Ovary (tissue), 9 donors: ENCODE measurements around the gene CTBP2. TPM values are rescaled to one million over a fixed set of nuclear protein-coding genes. Genes with fewer than 3 reads are reported as not detected.

ENCODE experiments used
- DNase-seq, 5 donors: peaks; one replicate each; pipeline ENCODE4 v3.0.0-alpha.2; 2019 to 2020
- H3K27ac ChIP-seq, 2 donors: fragments of 200-600 bp; one replicate each; pipeline versions ENCODE4 v1.5.1 to v1.8.0; 2019 to 2022
- H3K27me3 ChIP-seq: fragments of 200-600 bp; one replicate; pipeline ENCODE4 v1.8.0; 2022
- H3K36me3 ChIP-seq: fragments of 200-600 bp; sonication (generic); one replicate; pipeline ENCODE4 v1.5.1; 2019
- H3K4me1 ChIP-seq: one replicate; pipeline ENCODE4 v1.8.1; 2013; ENCODE audit warnings: mild to moderate bottlenecking, moderate library complexity; ENCODE audit not compliant: insufficient read depth
- H3K4me3 ChIP-seq: fragments of 200-600 bp; sonication (generic); one replicate; pipeline ENCODE4 v1.5.1; 2017
- H3K9me3 ChIP-seq, 2 donors: fragments of 200-600 bp in 1 of 2; sonication (generic) in 1 of 2; one replicate each; pipeline versions ENCODE4 v1.5.1 to v1.8.1; 2013 to 2019; ENCODE audit warnings: mild to moderate bottlenecking in 1 of 2, moderate library complexity in 1 of 2
- EP300 ChIP-seq: sonication (generic); formaldehyde crosslinking; IDR thresholded peaks from one replicate; pipeline ENCODE4 v1.6.1; 2017; ENCODE audit warnings: antibody characterized with exemption
- POLR2A ChIP-seq: fragments of 450-650 bp; IDR thresholded peaks from one replicate; pipeline ENCODE4 v1.6.1; 2017; ENCODE audit warnings: antibody characterized with exemption, mild to moderate bottlenecking, moderate library complexity
- WGBS, 3 donors: extraction: QIAGEN DNeasy Blood & Tissue Kit in 1 of 3; methylation state at CpG; one replicate each; pipeline versions ENCODE4 v1.1.5 to v1.1.7; 2013 to 2017; 5-methylcytosine and 5-hydroxymethylcytosine counted together
- intact Hi-C, 4 donors: fragments of 100-400 bp; cut with DNase I; formaldehyde crosslinking; loops; one replicate each; pipeline versions ENCODE4 v1.11.0 to v1.15.1; 2022 to 2023
- polyA plus RNA-seq, 2 donors: library from polyadenylated mRNA; stranded (reverse); fragments of 200-250 nt in 1 of 2; fragments of 350-450 nt in 1 of 2; fragmentation: Illumina TruSeq in 1 of 2; extraction: RNeasy Lipid Tissue Mini Kit (QIAGEN cat#74804) in 1 of 2; gene quantifications; one replicate each; pipeline ENCODE4 v1.2.3, GENCODE V29; 2013 to 2014
- total RNA-seq, 7 donors: library from RNA; depleted of rRNA in 2 of 7; stranded (reverse); fragments of >200 nt in 2 of 7; fragmentation: NEBNext Ultra II Directional in 3 of 7; extraction: Animal tissue kit (Norgen Biotek cat#: 25700) in 3 of 7; gene quantifications; one replicate each; pipeline versions ENCODE4 v1.1.0 to v1.2.4, GENCODE V29; 2016 to 2023
- TF ChIP-seq, protein P1 (sequence below), 3 donors: fragments of 450-650 bp in 2 of 3; fragments of 200-600 bp in 1 of 3; IDR thresholded peaks; one replicate each; pipeline versions ENCODE4 v1.5.1 to v1.8.0; 2016 to 2022; ENCODE audit warnings: antibody characterized with exemption in 3 of 3, mild to moderate bottlenecking in 1 of 3
- donor health status: DM: no; HTN: no; CAD: no; lungs with moderate emphysema.
- donor health status: DM: no; HTN: no; CAD: no.
- donor health status: Bipolar disorder and iron deficiency.
- donor health status: DM: yes; HTN: yes; CAD: no.
- donor health status: DM: no; HTN: no; CAD: no.
- donor health status: DM: yes; HTN: yes; CAD: no.

The CTBP2 gene
- total and polyA plus RNA-seq, 9 donors = 25.3 to 107 (median 69.5) TPM

DNA sequence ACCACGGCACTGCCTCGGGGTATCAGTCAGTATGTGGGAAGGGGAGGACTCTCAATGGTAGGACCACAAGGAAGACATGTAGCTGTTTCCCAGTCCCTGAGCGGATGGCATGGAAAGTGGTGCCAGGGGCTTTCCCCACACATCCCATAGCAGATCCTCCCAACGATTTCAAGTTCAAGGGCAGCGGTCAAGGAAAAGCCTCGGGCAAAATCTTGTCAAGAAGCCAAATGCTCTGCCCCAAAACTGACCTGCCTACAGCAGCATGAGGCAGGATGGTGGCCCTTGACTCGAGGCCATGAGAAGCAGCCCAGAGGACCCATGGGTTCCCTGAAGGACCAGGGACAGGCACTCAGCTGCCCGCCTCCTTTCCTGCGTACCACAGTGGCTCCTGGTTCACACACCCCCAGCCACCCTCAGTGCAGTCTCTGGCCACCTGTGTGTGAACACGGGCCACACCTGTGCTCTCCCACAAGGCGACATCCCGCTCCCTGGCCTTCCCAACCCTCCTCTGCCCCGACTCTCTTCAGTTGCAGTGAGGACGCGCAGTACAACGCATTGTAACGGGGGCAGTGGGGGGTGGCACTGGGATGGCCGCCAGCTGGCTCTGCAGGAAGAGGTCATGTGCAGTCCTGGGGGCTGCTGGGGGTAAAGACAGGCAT is 43.6 kb downstream of the CTBP2 start:
- Histone ChIP-seq H3K4me1 (peaks cover 56% of the 10 kb centered on the region), H3K4me3 (no peak overlapping the region), H3K27ac (peak overlapping the region; percentile 39 to 71), H3K9me3 (no peaks in the 10 kb centered on the region), H3K36me3 (no peaks in the 10 kb centered on the region), H3K27me3 (no peaks in the 10 kb centered on the region)
- peak in 1 of 5 donors; percentile 59 for DNase-seq
- WGBS, 3 donors = 71 to 80% (median 78%) methylated on average over 18 of the region's 18 CpGs
- TF ChIP-seq EP300 = no peak
- TF ChIP-seq, protein P1, sequence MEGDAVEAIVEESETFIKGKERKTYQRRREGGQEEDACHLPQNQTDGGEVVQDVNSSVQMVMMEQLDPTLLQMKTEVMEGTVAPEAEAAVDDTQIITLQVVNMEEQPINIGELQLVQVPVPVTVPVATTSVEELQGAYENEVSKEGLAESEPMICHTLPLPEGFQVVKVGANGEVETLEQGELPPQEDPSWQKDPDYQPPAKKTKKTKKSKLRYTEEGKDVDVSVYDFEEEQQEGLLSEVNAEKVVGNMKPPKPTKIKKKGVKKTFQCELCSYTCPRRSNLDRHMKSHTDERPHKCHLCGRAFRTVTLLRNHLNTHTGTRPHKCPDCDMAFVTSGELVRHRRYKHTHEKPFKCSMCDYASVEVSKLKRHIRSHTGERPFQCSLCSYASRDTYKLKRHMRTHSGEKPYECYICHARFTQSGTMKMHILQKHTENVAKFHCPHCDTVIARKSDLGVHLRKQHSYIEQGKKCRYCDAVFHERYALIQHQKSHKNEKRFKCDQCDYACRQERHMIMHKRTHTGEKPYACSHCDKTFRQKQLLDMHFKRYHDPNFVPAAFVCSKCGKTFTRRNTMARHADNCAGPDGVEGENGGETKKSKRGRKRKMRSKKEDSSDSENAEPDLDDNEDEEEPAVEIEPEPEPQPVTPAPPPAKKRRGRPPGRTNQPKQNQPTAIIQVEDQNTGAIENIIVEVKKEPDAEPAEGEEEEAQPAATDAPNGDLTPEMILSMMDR (IDR thresholded peaks at IDR 0.05) = no peak
- TF ChIP-seq POLR2A = no peak
- intact Hi-C loops = no loop called here

- WGBS, 3 donors = 77 to 87% (median 79%) methylated on average over 15 to 16 of the region's 16 CpGs
- Histone ChIP-seq H3K36me3 (no peaks in the 10 kb centered on the region), H3K27ac (peak overlapping the region; percentile 39 to 71), H3K9me3 (no peaks in the 10 kb centered on the region), H3K4me1 (peaks cover 56% of the 10 kb centered on the region), H3K4me3 (no peak overlapping the region), H3K27me3 (no peaks in the 10 kb centered on the region)
- DNase-seq = peak in 1 of 5 donors; percentile 28
- no peak for TF ChIP-seq EP300
- TF ChIP-seq, protein P1 (IDR thresholded peaks at IDR 0.05) = no peak
- no peak for TF ChIP-seq POLR2A
- intact Hi-C loops = no loop called here
These were observed 44.2 kb downstream of the CTBP2 start for GRCh38 chr10:125116041-125116649.

GRCh38 chr10:125115409-125115808 is 45.0 kb downstream of the CTBP2 start:
- Histone ChIP-seq H3K27me3 (no peaks in the 10 kb centered on the region), H3K36me3 (no peaks in the 10 kb centered on the region), H3K27ac (no peak overlapping the region), H3K4me3 (no peak overlapping the region), H3K9me3 (no peaks in the 10 kb centered on the region), H3K4me1 (peaks cover 49% of the 10 kb centered on the region)
- intact Hi-C loops = no loop called here
- TF ChIP-seq, protein P1 (IDR thresholded peaks at IDR 0.05) = no peak
- TF ChIP-seq EP300 (no peak), POLR2A (no peak)
- 94 to 95% (median 94%) methylated on average over 5 of the region's 5 CpGs for WGBS, 3 donors
- no peak for DNase-seq

DNA sequence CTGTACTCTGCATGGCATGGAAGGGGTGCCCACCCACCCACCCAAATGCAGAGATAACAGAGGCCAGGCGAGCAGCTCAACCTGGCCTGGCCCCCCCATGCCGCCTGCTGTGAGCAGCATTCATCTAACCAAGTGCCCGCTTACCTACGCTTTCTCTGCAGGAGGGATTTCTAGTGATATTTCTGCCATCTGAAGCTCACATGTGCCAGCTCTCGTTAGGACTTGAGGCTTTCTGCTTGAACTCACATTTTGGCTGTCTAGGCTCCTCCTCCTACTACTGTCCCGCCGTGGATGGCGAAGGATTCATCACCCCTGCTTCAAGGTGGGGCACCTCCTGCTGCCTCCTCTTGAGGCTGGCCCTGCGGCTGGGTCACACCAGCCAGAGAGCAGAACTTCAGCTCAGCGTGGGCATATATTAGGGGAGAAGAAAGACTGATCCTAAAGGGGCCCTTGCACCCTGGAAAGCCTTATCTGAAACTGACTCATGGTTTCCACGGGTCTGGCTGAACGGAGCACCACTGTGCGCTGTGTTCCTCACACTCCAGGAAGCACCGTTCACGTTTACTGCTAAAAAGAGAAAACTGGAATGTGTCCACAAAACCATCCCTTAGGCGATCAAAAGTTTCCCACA is 45.5 kb downstream of the CTBP2 start:
- Histone ChIP-seq H3K9me3 (no peaks in the 10 kb centered on the region), H3K27me3 (no peaks in the 10 kb centered on the region), H3K4me1 (peaks cover 44% of the 10 kb centered on the region), H3K4me3 (no peak overlapping the region), H3K27ac (peak overlapping the region in 1 of 2 donors; percentile 27), H3K36me3 (no peaks in the 10 kb centered on the region)
- WGBS, 3 donors = 71 to 73% (median 73%) methylated on average over 16 of the region's 16 CpGs
- intact Hi-C loops = no loop called here
- peak in 1 of 5 donors; percentile 22 for DNase-seq
- TF ChIP-seq, protein P1 (IDR thresholded peaks at IDR 0.05) = no peak
- TF ChIP-seq EP300 (no peak), POLR2A (no peak)
